HK-2 (cell line): Measurements from ENCODE around the gene NPC2.
"Not testable (repeated sequence)": the region's sequence is repeated elsewhere in the genome, so short reads cannot be mapped to it uniquely, and the experiment has no call there.

ENCODE experiments used
- DNase-seq: peaks from one replicate; pipeline ENCODE4 v3.0.0-alpha.2; 2018; ENCODE audit not compliant: unreplicated experiment

The NPC2 gene

GRCh38 chr14:74469548-74470518 is 23.3 kb downstream of the NPC2 start:
- no peak for DNase-seq

GRCh38 chr14:74468513-74468912 is 24.6 kb downstream of the NPC2 start:
- DNase-seq: no peak

DNA sequence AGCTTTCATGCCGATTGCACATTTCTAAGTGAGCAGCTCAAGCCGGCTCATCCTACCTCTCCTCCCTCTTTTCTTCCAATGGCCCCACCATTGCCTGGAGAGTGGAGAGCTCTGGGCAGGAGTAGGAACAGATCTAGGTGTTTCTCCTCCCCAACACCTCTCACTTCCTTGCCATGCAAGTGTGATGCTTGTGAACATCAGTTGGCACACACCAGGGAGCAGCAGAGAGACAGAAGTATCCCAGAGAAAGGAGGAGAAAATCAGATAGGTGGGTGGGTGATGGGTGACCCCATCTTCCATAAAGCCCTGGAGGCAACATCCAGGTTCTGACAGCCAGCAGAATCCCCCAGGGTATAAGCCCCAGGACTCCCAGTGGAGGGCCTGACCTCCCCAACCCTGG is 27.8 kb downstream of the NPC2 start:
- no peak for DNase-seq

GRCh38 chr14:74464785-74465184 is 28.3 kb downstream of the NPC2 start:
- DNase-seq: no peak

DNA sequence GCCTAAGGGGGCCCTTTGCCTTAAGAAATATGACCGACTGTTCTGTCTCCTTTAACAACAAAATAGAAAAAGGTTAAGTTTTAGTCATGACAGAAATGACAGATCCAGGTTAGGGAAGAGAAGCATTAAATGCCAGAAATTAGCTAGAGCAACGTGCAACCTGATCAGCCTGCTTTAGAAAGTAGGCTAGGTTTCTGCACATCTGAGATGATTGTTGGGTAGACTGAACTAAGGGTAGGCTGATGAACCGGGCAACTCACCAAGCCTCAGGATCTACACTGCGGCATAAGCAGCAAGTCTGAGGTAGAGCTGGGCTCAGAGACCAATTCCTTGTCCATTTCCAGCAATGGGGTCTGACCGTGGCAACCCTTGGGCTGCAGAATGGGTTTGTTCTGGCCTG is 29.4 kb downstream of the NPC2 start:
- no peak for DNase-seq

DNA sequence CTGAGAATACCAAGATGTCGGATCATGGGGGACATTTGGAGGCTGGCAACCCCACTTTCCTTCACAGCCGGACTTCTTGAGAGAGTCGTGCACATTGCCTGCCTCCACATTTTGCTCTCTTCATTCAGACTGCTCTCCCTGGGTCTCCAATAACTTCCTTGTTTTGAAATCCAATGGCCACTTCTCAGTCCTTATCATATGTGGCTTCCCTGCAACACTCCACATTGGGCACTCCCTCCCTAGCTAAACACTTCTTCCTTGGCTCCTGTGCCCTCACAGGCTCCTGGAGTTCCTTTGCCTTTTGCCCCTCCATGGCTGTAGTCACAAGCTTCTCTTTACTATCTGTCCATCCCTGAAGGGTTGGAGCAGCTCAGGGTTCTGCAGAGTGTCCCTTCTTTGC is 30.1 kb downstream of the NPC2 start:
- no peak for DNase-seq

DNA sequence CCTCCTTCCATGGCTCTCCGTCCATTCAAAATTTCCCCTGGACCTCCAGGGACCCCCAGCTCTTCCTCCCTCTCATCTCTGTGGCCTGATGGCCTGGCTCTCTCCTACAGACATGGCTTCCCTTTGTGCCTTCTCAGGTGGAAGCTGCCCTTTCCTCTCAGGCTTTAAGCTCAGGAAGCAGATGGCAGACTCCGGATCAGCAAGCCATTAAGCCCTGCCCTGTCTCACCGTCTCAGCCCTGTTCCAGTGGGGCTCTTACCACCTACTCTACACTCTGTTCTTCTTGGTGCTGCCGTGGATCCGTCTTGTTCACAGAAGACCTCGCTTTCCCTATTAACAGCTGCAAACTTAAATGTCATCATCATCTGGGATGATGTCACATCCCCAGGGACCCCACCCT is 33.1 kb downstream of the NPC2 start:
- no peak for DNase-seq

GRCh38 chr14:74459289-74459946 is 33.7 kb downstream of the NPC2 start:
- peak; percentile 62 for DNase-seq

GRCh38 chr14:74457565-74457895 is 35.6 kb downstream of the NPC2 start:
- DNase-seq: no peak

GRCh38 chr14:74456684-74457564 is 36.2 kb downstream of the NPC2 start:
- DNase-seq: no peak

DNA sequence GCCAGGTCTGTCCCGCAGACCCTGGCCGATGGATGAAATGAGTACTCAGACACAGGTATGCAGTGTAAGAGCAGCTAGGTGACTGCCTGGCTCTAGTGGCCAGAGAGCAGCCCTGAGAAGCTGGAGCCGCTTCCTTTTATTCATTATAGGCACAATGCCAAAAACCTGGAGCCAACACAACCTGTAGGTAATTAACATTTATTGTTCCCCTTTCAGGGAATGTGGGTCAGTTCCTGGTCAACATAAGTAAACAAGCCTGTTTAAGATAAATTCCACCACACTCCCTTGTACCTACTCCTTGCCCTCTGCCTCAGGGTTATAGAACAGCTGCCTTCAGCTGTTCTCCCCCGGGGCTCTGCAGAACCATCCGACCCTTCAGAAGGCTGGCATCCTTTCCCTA is 38.7 kb downstream of the NPC2 start:
- not testable (repeated sequence) for DNase-seq

GRCh38 chr14:74444866-74445265 is 48.2 kb downstream of the NPC2 start:
- no peak for DNase-seq

DNA sequence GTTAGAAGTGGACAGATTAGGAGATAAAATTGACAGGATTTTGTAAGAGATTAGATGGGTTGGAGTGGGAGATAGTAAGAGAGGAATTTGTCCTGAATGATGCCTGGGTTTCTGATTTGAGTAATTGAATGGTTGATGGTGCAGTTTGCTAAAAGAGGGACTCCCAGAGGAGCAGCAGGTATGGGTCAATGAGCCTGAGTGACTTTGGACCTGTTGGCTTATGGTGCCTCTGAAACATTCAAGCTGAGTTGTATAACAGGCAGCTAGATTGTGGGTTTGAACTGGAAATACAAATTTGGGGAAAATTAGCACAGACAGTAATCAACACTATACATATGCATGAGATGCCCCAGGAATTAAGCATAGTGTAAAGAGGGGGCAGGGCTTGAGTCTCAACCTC is 50.3 kb downstream of the NPC2 start:
- DNase-seq: no peak

- no peak for DNase-seq
Observed at GRCh38 chr14:74441113-74441512, 52.0 kb downstream of the NPC2 start.

GRCh38 chr14:74438351-74438915 is 54.7 kb downstream of the NPC2 start:
- DNase-seq: no peak

GRCh38 chr14:74437496-74438053 is 55.5 kb downstream of the NPC2 start:
- no peak for DNase-seq

- DNase-seq: no peak
Observed at GRCh38 chr14:74434294-74434693, 58.8 kb downstream of the NPC2 start.

- DNase-seq: no peak
Observed at GRCh38 chr14:74429991-74430390, 63.1 kb downstream of the NPC2 start.
